Activated T-cell treated with anti-CD3 and anti-CD28 coated beads, Interleukin-2, amount 50 U/mL, for 24 hours (primary cell): ENCODE data around the gene MAFG.

Source experiments
- DNase-seq: peaks from one replicate; pipeline ENCODE4 v3.0.0-alpha.2; 2020
- H3K27ac Mint-ChIP-seq: 2 replicates; pipeline ENCODE4 v1.8.0; 2020; ENCODE audit warnings: mild to moderate bottlenecking, mixed read lengths
- H3K27me3 Mint-ChIP-seq: 2 replicates; pipeline ENCODE4 v1.8.0; 2020; ENCODE audit warnings: mixed read lengths
- H3K36me3 Mint-ChIP-seq: 2 replicates; pipeline ENCODE4 v1.8.0; 2020; ENCODE audit warnings: low read depth, mixed read lengths
- H3K4me1 Mint-ChIP-seq: 2 replicates; pipeline ENCODE4 v1.8.0; 2020; ENCODE audit warnings: low read depth, mixed read lengths
- H3K4me3 Mint-ChIP-seq: 2 replicates; pipeline ENCODE4 v1.8.0; 2020; ENCODE audit warnings: mild to moderate bottlenecking, moderate library complexity, mixed read lengths
- H3K9me3 Mint-ChIP-seq: 2 replicates; pipeline ENCODE4 v1.8.0; 2020; ENCODE audit warnings: mixed read lengths

Gene MAFG

DNA sequence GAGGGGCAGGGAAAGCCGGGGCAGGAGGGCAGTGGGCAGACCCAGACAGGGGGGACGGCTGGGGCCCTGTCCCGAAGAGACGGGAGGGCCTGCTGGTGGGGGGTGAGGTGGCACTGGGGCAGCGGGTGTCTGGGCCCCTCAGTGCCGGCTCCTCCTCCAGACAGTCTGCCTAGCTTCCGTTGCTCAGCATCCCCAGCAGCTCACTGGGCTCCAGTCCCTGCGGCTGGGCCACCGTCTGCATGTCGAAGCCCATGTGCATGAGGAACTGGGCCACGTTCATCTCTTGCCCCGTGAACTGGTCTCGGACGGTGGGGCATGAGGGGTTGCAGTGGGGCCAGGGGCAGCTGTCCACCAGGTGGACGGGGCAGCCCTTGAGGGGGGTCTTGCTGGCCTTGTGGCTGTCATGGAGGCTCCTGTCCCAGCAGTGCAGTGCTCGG lies 25.3 kb upstream of the MAFG start:
- Mint-ChIP-seq H3K9me3 (no peaks in the 10 kb centered on the region), H3K4me1 (no peaks in the 10 kb centered on the region), H3K36me3 (no peaks in the 10 kb centered on the region), H3K4me3 (no peak overlapping the region), H3K27me3 (no peaks in the 10 kb centered on the region), H3K27ac (no peak overlapping the region)
- DNase-seq: no peak

DNA sequence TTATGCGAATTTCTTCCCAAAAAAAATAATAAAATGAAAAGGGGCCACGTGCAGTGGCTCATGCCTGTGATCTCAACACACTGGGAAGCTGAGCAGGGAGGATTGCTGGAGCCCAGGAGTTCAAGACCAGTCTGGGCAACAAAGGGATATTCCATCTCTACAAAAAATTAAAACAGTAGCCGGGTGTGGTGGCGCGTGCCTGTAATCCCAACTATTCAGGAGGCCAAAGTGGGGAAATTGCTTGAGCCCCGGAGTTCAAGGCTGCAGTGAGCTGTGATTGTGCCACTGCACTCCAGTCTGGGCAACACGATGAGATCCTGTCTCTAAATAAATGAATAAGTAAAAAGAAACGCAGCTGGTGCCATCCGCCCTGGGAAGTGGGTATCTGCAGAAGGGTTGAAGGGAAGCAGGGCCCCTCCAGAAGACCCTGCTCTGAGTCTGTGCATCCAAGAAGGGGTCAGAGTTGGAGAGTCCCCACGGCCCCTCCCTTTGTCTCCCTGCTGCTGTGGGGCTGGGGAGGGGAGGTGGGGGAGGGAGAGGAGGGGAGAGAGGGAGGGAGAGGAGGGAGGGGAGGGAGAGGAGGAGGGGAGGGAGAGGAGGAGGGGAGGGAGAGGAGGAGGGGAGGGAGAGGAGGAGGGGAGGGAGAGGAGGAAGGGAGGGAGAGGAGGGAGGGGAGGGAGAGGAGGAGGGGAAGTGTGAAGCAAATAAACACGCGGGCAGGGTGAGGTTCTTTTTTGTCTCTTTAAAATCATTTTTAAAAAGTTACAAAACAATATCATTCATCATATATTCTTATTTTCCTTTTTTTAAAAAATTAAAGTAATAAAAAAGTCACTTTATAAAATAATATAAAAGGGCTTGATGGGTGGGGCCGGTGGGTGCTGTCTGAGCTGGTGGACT lies 24.5 kb upstream of the MAFG start:
- Mint-ChIP-seq H3K4me3 (no peak overlapping the region), H3K27me3 (no peaks in the 10 kb centered on the region), H3K36me3 (no peaks in the 10 kb centered on the region), H3K9me3 (no peaks in the 10 kb centered on the region), H3K4me1 (no peaks in the 10 kb centered on the region), H3K27ac (no peak overlapping the region)
- no peak for DNase-seq

DNA sequence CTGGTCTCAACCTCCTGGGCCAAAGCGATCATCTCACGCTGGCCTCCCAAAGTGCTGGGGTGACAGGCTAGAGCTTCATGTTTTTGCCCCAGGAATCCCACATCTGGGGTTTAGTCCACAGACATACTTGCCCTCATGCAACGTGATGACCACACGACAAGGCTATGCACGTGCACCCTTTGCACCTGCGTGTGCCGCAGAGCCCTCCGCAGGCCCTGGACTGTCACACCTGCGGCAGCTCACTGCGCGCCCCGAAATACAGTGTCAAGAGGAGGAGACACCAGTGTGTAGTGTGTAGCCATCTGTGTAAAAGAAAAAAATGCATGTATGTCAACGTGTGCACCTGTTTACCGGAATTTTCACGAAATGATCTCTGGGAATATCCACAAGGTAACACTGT lies 23.0 kb upstream of the MAFG start:
- Mint-ChIP-seq H3K4me3 (no peak overlapping the region), H3K27me3 (no peaks in the 10 kb centered on the region), H3K27ac (no peak overlapping the region), H3K4me1 (no peaks in the 10 kb centered on the region), H3K36me3 (no peaks in the 10 kb centered on the region), H3K9me3 (no peaks in the 10 kb centered on the region)
- DNase-seq: no peak

DNA sequence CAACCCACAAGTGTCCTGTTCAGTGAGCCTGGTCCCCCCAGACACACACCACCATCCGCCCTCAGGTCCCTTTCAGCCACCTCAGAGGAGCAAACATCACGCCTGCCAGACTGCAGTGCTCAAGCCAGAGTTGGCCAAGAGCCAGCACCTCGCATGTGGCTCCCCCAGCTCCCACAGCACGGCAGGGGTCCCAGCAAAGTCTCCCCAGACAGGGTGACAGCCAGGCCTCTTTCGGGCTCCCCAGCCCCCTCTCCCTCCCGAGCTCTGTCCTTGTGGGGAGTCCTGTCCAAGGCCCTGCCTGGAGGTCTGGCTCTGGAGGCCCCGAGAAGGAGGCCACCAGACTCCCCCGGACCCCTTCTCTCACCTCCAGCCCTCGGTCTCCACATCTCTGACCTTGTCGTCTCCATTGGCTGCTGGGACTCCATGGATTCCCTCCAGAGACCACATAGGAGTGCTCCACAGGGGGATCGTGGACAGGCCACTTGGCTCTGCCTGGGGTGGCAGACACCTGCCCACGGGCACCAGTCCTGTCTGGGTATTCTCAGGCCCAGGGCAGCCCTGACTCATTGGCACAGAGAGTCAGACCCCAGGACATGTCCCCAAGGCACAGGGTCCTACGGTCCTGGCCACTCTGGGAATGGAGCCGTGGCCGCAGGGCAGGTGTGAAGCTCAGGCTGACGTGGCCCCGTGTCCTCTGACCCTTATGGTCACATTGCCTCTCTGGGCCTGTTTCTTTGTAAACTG lies 21.3 kb upstream of the MAFG start:
- Mint-ChIP-seq H3K27me3 (no peaks in the 10 kb centered on the region), H3K4me1 (no peaks in the 10 kb centered on the region), H3K9me3 (no peaks in the 10 kb centered on the region)

DNA sequence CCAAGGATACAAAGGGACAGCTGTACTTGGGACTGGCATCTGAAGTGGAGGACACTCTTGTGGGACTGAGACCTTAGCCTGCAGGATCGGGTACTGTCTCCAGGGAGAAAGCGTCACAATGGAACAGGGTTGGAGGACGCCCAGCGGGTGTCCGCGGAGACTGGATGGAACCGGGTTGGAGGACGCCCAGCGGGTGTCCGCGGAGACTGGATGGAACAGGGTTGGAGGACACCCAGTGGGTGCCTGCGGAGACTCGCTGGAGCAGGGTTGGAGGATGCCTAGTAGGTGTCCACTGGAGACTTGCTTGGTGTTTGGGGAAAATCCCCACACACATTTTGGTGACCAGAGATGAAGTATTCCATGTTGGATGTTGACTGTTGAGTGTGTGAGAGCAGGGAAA lies 19.7 kb upstream of the MAFG start, which contains the start of gene MYADML2:
Gene MYADML2, minus strand, starts transcription at position 45 of the 400 bp plus-strand sequence. CDS start 5,492 bp downstream, outside the sequence.
- no peak within 1 kb of the TSS for H3K4me3 Mint-ChIP-seq
- no peaks in the 10 kb centered on the region for H3K36me3 Mint-ChIP-seq
- H3K27me3 Mint-ChIP-seq: peaks cover 3% of the 10 kb centered on the region
- no peaks in the 10 kb centered on the region for H3K9me3 Mint-ChIP-seq
- H3K4me1 Mint-ChIP-seq: no peaks in the 10 kb centered on the region
- DNase-seq: no peak
- H3K27ac Mint-ChIP-seq: no peak within 1 kb of the TSS

More for the DNA sequence above, 21.3 kb upstream of the MAFG start:
- no peak overlapping the region for H3K27ac Mint-ChIP-seq
- H3K36me3 Mint-ChIP-seq: no peaks in the 10 kb centered on the region
- DNase-seq: no peak
- no peak overlapping the region for H3K4me3 Mint-ChIP-seq

DNA sequence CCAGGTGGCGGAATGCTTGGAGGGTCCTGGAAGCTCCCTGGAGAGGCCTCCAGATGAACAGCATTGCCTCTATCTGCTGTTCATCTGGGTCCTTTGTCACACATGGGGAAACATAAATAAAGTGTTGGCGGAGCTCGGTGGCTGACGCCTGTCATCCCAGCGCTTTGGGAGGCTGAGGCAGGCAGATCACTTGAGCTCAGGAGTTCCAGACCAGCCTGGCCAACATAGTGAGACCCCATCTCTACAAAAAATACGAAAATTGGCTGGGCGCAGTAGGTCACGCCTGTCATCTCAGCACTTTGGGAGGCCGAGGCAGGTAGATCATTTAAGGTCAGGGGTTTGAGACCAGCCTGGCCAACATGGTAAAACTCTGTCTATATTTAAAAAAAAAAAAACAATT lies 17.3 kb upstream of the MAFG start:
- no peaks in the 10 kb centered on the region for H3K36me3 Mint-ChIP-seq
- H3K9me3 Mint-ChIP-seq: no peaks in the 10 kb centered on the region
- H3K27me3 Mint-ChIP-seq: peaks cover 11% of the 10 kb centered on the region
- DNase-seq: no peak
- no peak overlapping the region for H3K4me3 Mint-ChIP-seq
- H3K4me1 Mint-ChIP-seq: no peaks in the 10 kb centered on the region
- no peak overlapping the region for H3K27ac Mint-ChIP-seq

DNA sequence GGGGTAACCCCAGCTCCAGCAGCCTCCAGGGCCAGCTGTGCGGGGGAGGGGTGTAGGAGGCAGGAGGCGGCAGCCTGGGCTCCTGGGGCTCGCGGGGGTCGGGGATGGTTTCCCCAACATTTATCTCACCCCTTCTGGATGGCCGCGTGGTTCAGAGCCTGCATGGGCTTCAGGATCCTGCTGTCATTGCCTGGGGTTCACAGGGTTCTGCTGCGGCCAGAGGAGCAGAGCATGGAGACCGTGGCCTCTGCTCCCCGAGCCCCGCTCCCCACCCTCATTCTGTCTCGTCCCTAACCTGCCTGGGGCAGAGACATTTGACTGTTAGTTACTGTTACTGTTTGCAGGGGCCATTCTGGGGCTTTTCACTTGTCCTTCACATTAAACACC lies 14.6 kb upstream of the MAFG start:
- DNase-seq: no peak
- no peaks in the 10 kb centered on the region for H3K9me3 Mint-ChIP-seq
- H3K36me3 Mint-ChIP-seq: no peaks in the 10 kb centered on the region
- H3K4me3 Mint-ChIP-seq: no peak overlapping the region
- H3K4me1 Mint-ChIP-seq: peaks cover 11% of the 10 kb centered on the region
- H3K27ac Mint-ChIP-seq: no peak overlapping the region
- peaks cover 11% of the 10 kb centered on the region for H3K27me3 Mint-ChIP-seq

DNA sequence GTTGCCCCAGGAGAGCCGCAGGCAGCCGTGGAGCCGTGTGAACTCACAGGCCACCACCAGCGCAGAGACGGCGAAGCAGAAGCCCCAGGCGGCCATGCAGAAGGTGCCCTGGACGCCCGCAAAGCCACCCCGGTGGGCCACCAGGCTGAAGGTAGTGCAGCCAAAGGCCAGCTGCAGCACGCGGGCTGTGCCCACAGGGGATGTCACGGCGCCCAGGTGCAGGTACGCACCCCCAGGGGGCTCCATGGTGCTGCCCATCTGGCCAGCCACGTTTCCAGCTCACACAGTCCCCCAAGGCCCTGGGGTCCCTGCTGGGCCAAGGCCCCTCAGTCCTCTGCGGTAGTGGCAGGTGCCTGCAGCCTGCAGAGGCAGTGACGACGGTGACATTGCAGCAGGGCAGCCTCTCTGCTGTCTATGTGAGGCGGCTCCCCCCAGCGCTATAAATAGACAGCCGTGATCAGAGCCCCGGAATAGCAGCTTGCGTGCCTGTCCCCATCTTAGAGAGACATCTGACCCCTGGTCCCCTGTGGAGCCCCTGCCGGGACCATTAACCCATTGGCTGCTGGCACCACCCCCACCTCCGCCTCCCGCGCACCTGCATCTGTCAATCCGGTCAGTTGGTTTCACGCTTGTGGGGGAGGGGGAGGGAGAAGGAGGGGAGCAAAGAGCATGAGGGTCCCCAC lies 14.1 kb upstream of the MAFG start:
- Mint-ChIP-seq H3K4me3 (no peak overlapping the region), H3K27ac (no peak overlapping the region), H3K36me3 (peaks cover under 1% of the 10 kb centered on the region), H3K9me3 (no peaks in the 10 kb centered on the region), H3K4me1 (peaks cover 11% of the 10 kb centered on the region), H3K27me3 (peaks cover 11% of the 10 kb centered on the region)
- DNase-seq: no peak

DNA sequence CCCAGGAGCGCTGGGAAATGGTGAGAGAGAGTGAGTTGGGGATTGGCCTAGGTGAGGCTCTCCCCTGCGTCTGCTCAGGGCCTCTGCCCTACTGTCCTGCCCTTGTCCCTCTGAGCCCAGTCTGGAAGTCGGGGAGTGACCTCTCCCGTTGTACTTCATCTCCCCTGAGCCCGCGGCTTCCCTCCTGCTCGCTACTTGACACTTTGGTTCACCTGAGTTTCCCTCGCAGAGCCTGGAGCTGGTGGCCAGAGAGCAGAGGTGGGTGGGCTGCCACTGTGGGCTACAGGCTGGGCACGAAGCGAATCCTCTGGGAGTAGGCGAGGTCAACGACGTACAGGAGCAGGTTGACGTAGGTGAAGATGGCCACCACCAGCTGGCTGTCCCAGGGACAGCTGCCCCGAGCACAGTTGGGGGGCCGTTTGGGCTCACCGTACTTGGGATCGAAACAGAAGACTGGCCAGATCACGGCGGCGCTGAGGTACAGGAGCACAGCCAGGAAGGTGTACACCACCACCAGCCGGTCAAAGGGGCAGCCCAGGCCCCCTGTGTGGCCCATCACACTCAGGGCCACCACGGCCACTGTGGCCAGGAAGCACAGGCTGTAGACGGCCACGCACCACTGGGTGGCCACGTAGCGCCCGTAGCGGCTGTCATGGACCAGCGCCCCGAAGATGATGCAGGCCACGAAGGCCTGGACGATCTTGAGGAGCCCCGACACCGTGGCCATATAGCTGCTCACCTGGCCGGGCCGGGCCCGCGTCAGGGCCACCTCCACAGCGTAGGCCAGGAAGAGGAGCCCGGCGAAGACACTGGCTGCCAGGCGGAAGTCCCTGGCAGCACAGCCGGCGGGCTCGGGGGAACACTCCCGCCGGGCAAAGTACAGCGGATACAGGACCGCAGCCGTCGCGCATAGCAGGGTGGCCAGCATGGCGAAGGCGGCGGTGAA lies 13.3 kb upstream of the MAFG start:
- Mint-ChIP-seq H3K9me3 (no peaks in the 10 kb centered on the region), H3K36me3 (peaks cover 9% of the 10 kb centered on the region), H3K4me1 (peaks cover 17% of the 10 kb centered on the region), H3K27ac (no peak overlapping the region), H3K4me3 (no peak overlapping the region), H3K27me3 (peaks cover 11% of the 10 kb centered on the region)
- DNase-seq: no peak

DNA sequence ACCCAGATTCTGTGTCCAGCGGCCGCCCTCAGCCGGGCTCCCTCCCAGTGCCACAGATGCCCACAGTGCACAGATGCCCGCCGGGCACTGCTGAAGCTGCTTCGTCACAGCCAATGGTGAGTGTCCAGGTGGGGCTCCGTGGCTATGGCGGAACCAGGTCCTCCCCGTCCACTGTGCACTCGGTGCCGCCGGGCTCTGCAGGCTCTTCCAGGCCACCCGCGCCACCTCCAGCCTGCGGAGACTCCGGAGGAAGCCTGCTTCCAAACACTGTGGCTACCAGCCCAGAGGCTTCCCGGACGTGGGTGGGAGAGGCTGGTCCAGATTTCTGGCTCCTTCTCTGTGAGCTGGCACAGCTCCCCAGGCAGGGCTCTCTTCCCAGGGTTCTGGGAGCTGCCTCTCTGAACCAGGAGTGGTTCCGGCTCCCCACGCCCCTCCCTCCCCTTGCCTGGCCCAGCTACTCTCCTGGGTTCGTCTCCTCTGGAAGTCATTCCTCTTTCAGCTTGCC lies 12.4 kb upstream of the MAFG start:
- Mint-ChIP-seq H3K4me3 (no peak overlapping the region), H3K36me3 (peaks cover 18% of the 10 kb centered on the region), H3K27ac (no peak overlapping the region), H3K27me3 (peaks cover 11% of the 10 kb centered on the region), H3K9me3 (no peaks in the 10 kb centered on the region), H3K4me1 (peaks cover 24% of the 10 kb centered on the region)
- no peak for DNase-seq

DNA sequence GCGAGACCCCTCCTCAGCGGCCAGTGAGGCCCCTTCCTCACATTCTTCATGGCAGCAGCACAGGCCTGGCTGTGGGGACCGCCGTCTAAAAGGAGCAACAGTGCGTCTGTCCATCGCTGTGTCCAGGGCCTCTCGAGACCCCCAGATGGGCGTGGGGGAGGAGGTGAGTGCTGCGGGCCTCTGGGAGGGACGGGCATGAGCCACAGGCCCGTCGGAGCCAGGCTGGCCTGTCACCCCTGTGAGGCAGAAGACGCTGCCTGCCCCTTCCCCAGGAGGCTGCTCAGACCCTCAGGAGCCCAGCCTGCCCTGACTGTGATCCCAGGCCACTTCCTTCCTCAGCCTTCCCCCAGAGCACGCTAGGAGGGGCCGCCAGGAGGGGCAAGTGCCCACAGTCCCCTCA lies 11.7 kb upstream of the MAFG start:
- Mint-ChIP-seq H3K9me3 (no peaks in the 10 kb centered on the region), H3K27me3 (peaks cover 11% of the 10 kb centered on the region), H3K4me1 (peaks cover 26% of the 10 kb centered on the region), H3K36me3 (peaks cover 25% of the 10 kb centered on the region), H3K4me3 (no peak overlapping the region), H3K27ac (no peak overlapping the region)
- no peak for DNase-seq

DNA sequence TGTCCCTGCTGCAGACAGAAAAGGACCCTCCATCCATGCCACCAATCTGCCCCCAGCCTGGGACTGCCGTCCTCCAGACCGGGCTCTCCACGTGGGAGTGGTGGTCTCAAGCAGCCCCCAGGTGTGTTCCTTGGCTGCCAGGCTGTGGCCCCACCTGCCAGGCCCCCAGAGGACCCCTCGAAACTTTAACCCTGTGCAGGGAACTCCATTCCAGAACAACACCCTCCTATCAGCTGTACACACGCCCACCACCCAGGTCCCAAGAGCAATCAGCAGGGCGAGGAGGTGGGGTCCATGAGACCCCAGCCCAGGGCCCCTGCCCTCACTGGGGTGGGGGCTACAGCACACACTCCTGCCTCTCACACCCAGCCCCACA lies 8.2 kb upstream of the MAFG start:
- Mint-ChIP-seq H3K36me3 (peaks cover 42% of the 10 kb centered on the region), H3K27ac (peak overlapping the region; percentile 55), H3K4me1 (peaks cover 39% of the 10 kb centered on the region), H3K4me3 (peak overlapping the region; percentile 90), H3K9me3 (no peaks in the 10 kb centered on the region), H3K27me3 (peaks cover 10% of the 10 kb centered on the region)
- no peak for DNase-seq

DNA sequence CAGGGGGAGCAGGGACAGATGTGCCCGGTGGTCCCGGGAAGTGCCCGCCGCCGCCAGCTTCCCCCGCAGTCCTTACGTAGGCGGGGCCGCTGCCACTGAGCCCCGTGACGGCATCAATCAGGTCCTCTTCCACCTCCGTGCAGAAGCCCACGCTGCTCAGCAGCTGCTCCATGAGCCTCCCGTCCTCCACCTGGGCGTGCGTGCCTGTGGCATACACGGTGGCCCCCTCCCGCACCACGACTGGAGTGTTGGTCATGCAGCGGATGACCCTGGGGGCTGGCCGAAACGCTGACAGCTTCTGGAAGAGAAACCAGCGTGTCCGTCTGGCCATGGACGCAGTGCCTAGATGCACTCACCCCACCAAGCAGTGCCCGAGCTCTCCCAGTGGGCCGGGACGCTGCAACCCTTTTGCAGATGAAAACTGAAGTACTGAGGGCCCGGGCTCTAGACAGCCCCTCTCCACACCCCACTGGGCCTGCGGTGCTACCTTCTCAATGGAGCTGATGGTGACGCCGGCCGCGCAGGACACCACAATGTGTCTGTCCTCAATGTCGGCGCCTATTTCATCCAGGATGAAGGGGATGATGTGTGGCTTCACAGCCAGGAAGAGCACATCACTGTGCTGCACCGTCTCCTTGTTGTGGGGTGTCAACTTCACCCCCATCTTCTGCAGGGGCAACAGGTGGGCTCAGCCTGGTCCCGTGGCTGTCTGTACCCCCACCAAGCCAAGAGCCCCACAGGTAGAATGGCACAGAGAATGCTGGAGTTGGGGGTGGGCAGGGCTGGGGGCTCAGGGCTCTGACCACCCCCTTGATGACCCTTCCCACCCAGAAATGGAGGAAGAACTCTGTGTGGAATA lies 7.5 kb upstream of the MAFG start:
- H3K36me3 Mint-ChIP-seq: peaks cover 42% of the 10 kb centered on the region
- H3K9me3 Mint-ChIP-seq: no peaks in the 10 kb centered on the region
- peaks cover 39% of the 10 kb centered on the region for H3K4me1 Mint-ChIP-seq
- H3K4me3 Mint-ChIP-seq: peak overlapping the region; percentile 90
- H3K27me3 Mint-ChIP-seq: peaks cover 5% of the 10 kb centered on the region
- H3K27ac Mint-ChIP-seq: no peak overlapping the region
- no peak for DNase-seq
